SH-SY5Y (cell line): ENCODE results near the gene CFAP20.

Source experiments
- GATA2 ChIP-seq: IDR thresholded peaks from 2 replicates; pipeline ENCODE4 v1.6.1; 2011; ENCODE audit warnings: mild to moderate bottlenecking, low read depth, low read length
- GATA3 ChIP-seq: IDR thresholded peaks from 2 replicates; pipeline ENCODE4 v1.6.1; 2011; ENCODE audit warnings: low read depth, mild to moderate bottlenecking, low read length, moderate library complexity

CFAP20 gene

GRCh38 chr16:58129097-58129936 lies at the start of gene CFAP20:
CFAP20 (minus strand) TSS chr16:58129381; CDS start chr16:58129115, 266 bp downstream.
- TF ChIP-seq GATA2 (no peak), GATA3 (no peak)

- TF ChIP-seq GATA2 (no peak), GATA3 (no peak)
These were observed 48.2 kb upstream of the CFAP20 start for GRCh38 chr16:58177353-58177710.

GRCh38 chr16:58176608-58177352 lies 47.6 kb upstream of the CFAP20 start:
- TF ChIP-seq GATA3, result no peak
- no peak for TF ChIP-seq GATA2

- TF ChIP-seq GATA2 (no peak), GATA3 (no peak)
These were observed 41.0 kb upstream of the CFAP20 start for GRCh38 chr16:58170223-58170622.

GRCh38 chr16:58160855-58161254 lies 31.7 kb upstream of the CFAP20 start:
- no peak for TF ChIP-seq GATA2
- no peak for TF ChIP-seq GATA3

- TF ChIP-seq GATA2, result no peak
- no peak for TF ChIP-seq GATA3
These were observed 29.5 kb upstream of the CFAP20 start for GRCh38 chr16:58158725-58159124.

- TF ChIP-seq GATA3 (no peak), GATA2 (no peak)
These were observed 28.9 kb upstream of the CFAP20 start for GRCh38 chr16:58157951-58158540.

- TF ChIP-seq GATA3 (no peak), GATA2 (no peak)
These were observed 28.1 kb upstream of the CFAP20 start for GRCh38 chr16:58157239-58157638.

- TF ChIP-seq GATA2, result no peak
- TF ChIP-seq GATA3, result no peak
These were observed 26.7 kb upstream of the CFAP20 start for GRCh38 chr16:58155839-58156238.

- TF ChIP-seq GATA2, result no peak
These were observed 25.2 kb upstream of the CFAP20 start for GRCh38 chr16:58154345-58154744.

- no peak for TF ChIP-seq GATA3
- no peak for TF ChIP-seq GATA2
These were observed 23.2 kb upstream of the CFAP20 start for GRCh38 chr16:58152246-58152868.

- TF ChIP-seq GATA2, result no peak
- no peak for TF ChIP-seq GATA3
These were observed 19.3 kb upstream of the CFAP20 start for GRCh38 chr16:58148526-58148925.

GRCh38 chr16:58148099-58148498 lies 18.9 kb upstream of the CFAP20 start:
- TF ChIP-seq GATA3 (no peak), GATA2 (no peak)

GRCh38 chr16:58138852-58139251 lies 9.7 kb upstream of the CFAP20 start:
- TF ChIP-seq GATA2 (no peak), GATA3 (no peak)
